Keratinocyte (primary cell): ENCODE data around the gene CYP46A1. TPM values are rescaled to one million over a fixed set of nuclear protein-coding genes. Genes with fewer than 3 reads are reported as not detected.

Experiments
- DNase-seq: peaks from one replicate; pipeline ENCODE4 v3.0.0-alpha.2; 2011; ENCODE audit warnings: low read depth, missing footprints, low spot score
- FAIRE-seq: peaks from 2 replicates; lab custom pipeline; 2011; peaks lifted over from hg19 to GRCh38; lab: Jason Lieb, UNC
- H2AFZ ChIP-seq: 2 replicates; pipeline ENCODE4 v1.6.0; 2012; ENCODE audit warnings: low read length, control low read depth, inconsistent platforms; ENCODE audit not compliant: control insufficient read depth
- H3K27ac ChIP-seq: 2 replicates; pipeline ENCODE4 v1.5.1; 2011; ENCODE audit warnings: low read length; ENCODE audit not compliant: control insufficient read depth, insufficient read depth
- H3K27me3 ChIP-seq: 3 replicates; pipeline ENCODE4 v1.6.0; 2011; ENCODE audit warnings: low read length; ENCODE audit not compliant: control insufficient read depth, insufficient read depth; ENCODE audit errors: extremely low read depth
- H3K36me3 ChIP-seq, 2 experiments: 2 replicates in 1 of 2; 3 replicates in 1 of 2; pipeline ENCODE4 v1.5.1; 2011; ENCODE audit warnings: low read length in 2 of 2, mild to moderate bottlenecking in 1 of 2; ENCODE audit not compliant: control insufficient read depth in 2 of 2, insufficient read depth in 2 of 2; ENCODE audit errors: extremely low read depth in 1 of 2
- H3K4me1 ChIP-seq: 3 replicates; pipeline ENCODE4 v1.5.1; 2011; ENCODE audit warnings: low read length; ENCODE audit not compliant: control insufficient read depth, insufficient read depth; ENCODE audit errors: extremely low read depth
- H3K4me2 ChIP-seq: 3 replicates; pipeline ENCODE4 v1.6.0; 2011; ENCODE audit warnings: low read depth, low read length; ENCODE audit not compliant: control insufficient read depth, insufficient read depth; ENCODE audit errors: extremely low read depth
- H3K4me3 ChIP-seq, 3 experiments: fragments of 200-600 bp in 1 of 3; sonication (generic) in 1 of 3; 2 replicates in 2 of 3; 3 replicates in 1 of 3; pipeline ENCODE4 v1.5.1; 2011 to 2016; ENCODE audit warnings: low read length in 3 of 3, mild to moderate bottlenecking in 3 of 3, control low read depth in 2 of 3, inconsistent platforms in 1 of 3, low read depth in 1 of 3, mixed read lengths in 1 of 3, mixed run types in 1 of 3, moderate library complexity in 1 of 3; ENCODE audit not compliant: control insufficient read depth in 2 of 3, insufficient read depth in 2 of 3; ENCODE audit errors: extremely low read depth in 1 of 3
- H3K79me2 ChIP-seq: 2 replicates; pipeline ENCODE4 v1.6.0; 2012; ENCODE audit warnings: low read length; ENCODE audit not compliant: control insufficient read depth, insufficient read depth
- H3K9ac ChIP-seq: 3 replicates; pipeline ENCODE4 v1.6.0; 2011; ENCODE audit warnings: low read length; ENCODE audit not compliant: control insufficient read depth, insufficient read depth; ENCODE audit errors: extremely low read depth
- H3K9me1 ChIP-seq: 3 replicates; pipeline ENCODE4 v1.6.0; 2011; ENCODE audit warnings: low read length; ENCODE audit not compliant: control insufficient read depth, insufficient read depth; ENCODE audit errors: extremely low read depth
- H3K9me3 ChIP-seq: 2 replicates; pipeline ENCODE4 v1.5.1; 2012; ENCODE audit warnings: low read depth, low read length; ENCODE audit not compliant: control insufficient read depth
- H4K20me1 ChIP-seq: 3 replicates; pipeline ENCODE4 v1.6.0; 2011; ENCODE audit warnings: low read length; ENCODE audit not compliant: control insufficient read depth, insufficient read depth; ENCODE audit errors: extremely low read depth
- CTCF ChIP-seq, 3 experiments: IDR thresholded peaks in 1 of 3; conservative IDR thresholded peaks in 1 of 3; optimal IDR thresholded peaks in 1 of 3; 2 replicates in 2 of 3; 3 replicates in 1 of 3; pipeline versions ENCODE3 to v1.5.1; 2011; ENCODE audit warnings: low read length in 3 of 3, mild to moderate bottlenecking in 3 of 3, moderate library complexity in 2 of 3, control low read depth in 1 of 3, inconsistent platforms in 1 of 3; ENCODE audit not compliant: insufficient read depth in 2 of 3; ENCODE audit errors: extremely low read depth in 1 of 3
- EZH2 ChIP-seq: IDR thresholded peaks from one replicate; pipeline ENCODE4 v1.6.1; 2012; ENCODE audit warnings: inconsistent platforms, mild to moderate bottlenecking, low read length, moderate library complexity
- dilution Hi-C: fragments of 300-500 bp; cut with MboI; formaldehyde crosslinking; loops from one replicate; pipeline ENCODE4 v1.7.0; 2020; ENCODE audit warnings: low sequenced_read_pairs; ENCODE audit not compliant: extremely low pct_ligation_motif_present
- polyA plus RNA-seq, 5 experiments: library from polyadenylated mRNA; depleted of rRNA in 3 of 5; stranded (reverse) in 3 of 5; stranded (forward) in 1 of 5; unstranded in 1 of 5; fragments of >200 nt; gene quantifications; 1 replicate in 1 of 5; 2 replicates in 3 of 5; 3 replicates in 1 of 5; pipeline versions ENCODE4 v1.2.1 to v1.2.3, GENCODE V29; 2011 to 2012; ENCODE audit warnings: missing spikeins in 2 of 5, low read depth in 1 of 5, low replicate concordance in 1 of 5

The CYP46A1 gene
- polyA plus RNA-seq, 1 donor (not counting 4 experiments of a cell fraction or from before 2014, with no cell fraction given): 0.01 TPM

GRCh38 chr14:99667045-99667444, 17.1 kb upstream of the CYP46A1 start:
- DNase-seq: no peak
- Histone ChIP-seq H4K20me1 (no peaks in the 10 kb centered on the region), H3K4me1 (no peaks in the 10 kb centered on the region), H3K4me3 (no peak overlapping the region), H3K79me2 (no peaks in the 10 kb centered on the region), H3K9ac (no peak overlapping the region), H3K9me1 (no peaks in the 10 kb centered on the region), H3K36me3 (no peaks in the 10 kb centered on the region), H3K27me3 (peaks cover 21% of the 10 kb centered on the region), H3K9me3 (no peaks in the 10 kb centered on the region), H2AFZ (no peak overlapping the region), H3K27ac (no peak overlapping the region), H3K4me2 (no peak overlapping the region)
- no peak for FAIRE-seq
- TF ChIP-seq EZH2 (no peak), CTCF (optimal IDR thresholded peaks at IDR 0.05 in 1 of 3, IDR thresholded peaks at IDR 0.05 in 1 of 3, conservative IDR thresholded peaks at IDR 0.05 in 1 of 3; ENCODE audit: extremely low read depth in 1 of 3, insufficient read depth in 2 of 3, low read length in 3 of 3) (no peak)
- dilution Hi-C loops: no loop called here

- H4K20me1 ChIP-seq: no peaks in the 10 kb centered on the region
- FAIRE-seq (no peak), DNase-seq (no peak)
- no peak overlapping the region for H2AFZ ChIP-seq
- no peaks in the 10 kb centered on the region for H3K9me1 ChIP-seq
- H3K9me3 ChIP-seq: no peaks in the 10 kb centered on the region
- no peaks in the 10 kb centered on the region for H3K79me2 ChIP-seq
- H3K4me1 ChIP-seq: no peaks in the 10 kb centered on the region
- H3K27ac ChIP-seq: no peak overlapping the region
- dilution Hi-C loops: no loop called here
- peaks cover 23% of the 10 kb centered on the region for H3K27me3 ChIP-seq
- no peak overlapping the region for H3K4me3 ChIP-seq
- H3K36me3 ChIP-seq: no peaks in the 10 kb centered on the region
- no peak overlapping the region for H3K9ac ChIP-seq
- TF ChIP-seq CTCF (optimal IDR thresholded peaks at IDR 0.05 in 1 of 3, IDR thresholded peaks at IDR 0.05 in 1 of 3, conservative IDR thresholded peaks at IDR 0.05 in 1 of 3; ENCODE audit: extremely low read depth in 1 of 3, insufficient read depth in 2 of 3, low read length in 3 of 3): no peak
- no peak for TF ChIP-seq EZH2
- H3K4me2 ChIP-seq: no peak overlapping the region
Observed at GRCh38 chr14:99667821-99668220, 16.3 kb upstream of the CYP46A1 start.
